Left cardiac atrium (tissue), 4 donors: Measurements from ENCODE around the gene ATAD2B. TPM values are rescaled to one million over a fixed set of nuclear protein-coding genes. Genes with fewer than 3 reads are reported as not detected.

Experiments
- ATAC-seq, 2 donors: fragments of 200-7000 bp; cut with Tn5 transposase; one replicate each; pipeline ENCODE4 v1.9.1; 2020; ENCODE audit warnings: mild to moderate bottlenecking in 2 of 2, moderate library complexity in 2 of 2
- DNase-seq: peaks from one replicate; pipeline ENCODE4 v3.0.0-alpha.2; 2020
- intact Hi-C, 2 donors: fragments of 100-400 bp; cut with DNase I; formaldehyde crosslinking; loops; one replicate each; pipeline versions ENCODE4 v1.14.1 to v1.15.1; 2022 to 2023
- total RNA-seq, 2 donors: library from RNA; stranded (reverse); fragmentation: NEBNext Ultra II Directional; extraction: Animal tissue kit (Norgen Biotek cat#: 25700); gene quantifications; one replicate each; pipeline ENCODE4 v1.2.1, GENCODE V29; 2021
- donor health status: DM: no; HTN: yes; CAD: no.
- donor health status: DM: no; HTN: yes; CAD: no; lungs with severe emphysema.
- donor health status: DM: yes; HTN: yes; CAD: no.
- donor health status: Dilated cardiomyopathy.

Gene ATAD2B
- total RNA-seq, 2 donors from 2014 or later: 6.5 to 12.1 TPM

GRCh38 chr2:23844905-23845304 lies 82.0 kb downstream of the ATAD2B start:
- intact Hi-C loops: no loop called here
- ATAC-seq (no peak), DNase-seq (no peak)

- DNase-seq (no peak), ATAC-seq (no peak)
- intact Hi-C loops: no loop called here
Observed at GRCh38 chr2:23843051-23843976, 83.6 kb downstream of the ATAD2B start.

GRCh38 chr2:23839919-23840578 lies 86.9 kb downstream of the ATAD2B start:
- intact Hi-C loops: no loop called here
- no peak for ATAC-seq
- DNase-seq: no peak

GRCh38 chr2:23838996-23839395 lies 87.9 kb downstream of the ATAD2B start:
- ATAC-seq (no peak), DNase-seq (no peak)
- intact Hi-C loops: no loop called here

- no peak for ATAC-seq
- intact Hi-C loops: no loop called here
- no peak for DNase-seq
Observed at GRCh38 chr2:23838581-23838980, 88.3 kb downstream of the ATAD2B start.

GRCh38 chr2:23837871-23838270 lies 89.1 kb downstream of the ATAD2B start:
- intact Hi-C loops: no loop called here
- DNase-seq (no peak), ATAC-seq (no peak)

GRCh38 chr2:23836971-23837565 lies 89.9 kb downstream of the ATAD2B start:
- ATAC-seq (no peak), DNase-seq (no peak)

GRCh38 chr2:23836505-23836904 lies 90.4 kb downstream of the ATAD2B start:
- intact Hi-C loops: no loop called here
- ATAC-seq (no peak), DNase-seq (no peak)

More at GRCh38 chr2:23836971-23837565, 89.9 kb downstream of the ATAD2B start:
- intact Hi-C loops: no loop called here

- no peak for DNase-seq
- no peak for ATAC-seq
- intact Hi-C loops: no loop called here
Observed at GRCh38 chr2:23835988-23836387, 90.9 kb downstream of the ATAD2B start.

- DNase-seq (no peak), ATAC-seq (no peak)
- intact Hi-C loops: no loop called here
Observed at GRCh38 chr2:23835423-23835822, 91.5 kb downstream of the ATAD2B start.

GRCh38 chr2:23828986-23829385 lies 97.9 kb downstream of the ATAD2B start:
- intact Hi-C loops: loop anchor here in 1 of 2 donors (5.0 kb wide), 1 partner anchor 253 kb away; the partner anchor contains the start of gene TP53I3
- no peak for DNase-seq
- no peak for ATAC-seq

- no peak for DNase-seq
- ATAC-seq: no peak
- intact Hi-C loops: loop anchor here in 1 of 2 donors (5.0 kb wide), 1 partner anchor 254 kb away; the partner anchor contains the start of gene TP53I3
Observed at GRCh38 chr2:23828256-23828980, 98.5 kb downstream of the ATAD2B start.

GRCh38 chr2:23827287-23827686 lies 99.6 kb downstream of the ATAD2B start:
- DNase-seq (no peak), ATAC-seq (no peak)
- intact Hi-C loops: loop anchor here in 1 of 2 donors (5.0 kb wide), 1 partner anchor 255 kb away; the partner anchor contains the start of gene TP53I3

GRCh38 chr2:23826771-23827170 lies 100.2 kb downstream of the ATAD2B start:
- intact Hi-C loops: loop anchor here in 1 of 2 donors (5.0 kb wide), 1 partner anchor 256 kb away; the partner anchor contains the start of gene TP53I3
- DNase-seq: no peak
- ATAC-seq: no peak

- ATAC-seq: no peak
- intact Hi-C loops: loop anchor here in 1 of 2 donors (5.0 kb wide), 1 partner anchor 256 kb away; the partner anchor contains the start of gene TP53I3
- DNase-seq: no peak
Observed at GRCh38 chr2:23826040-23826439, 100.9 kb downstream of the ATAD2B start.

GRCh38 chr2:23824777-23825212 lies 102.1 kb downstream of the ATAD2B start:
- DNase-seq (no peak), ATAC-seq (peak; percentile 31 to 34)
- intact Hi-C loops: loop anchor here in 1 of 2 donors (5.0 kb wide), 1 partner anchor 258 kb away; the partner anchor contains the start of gene TP53I3

GRCh38 chr2:23823863-23824262 lies 103.1 kb downstream of the ATAD2B start:
- no peak for DNase-seq
- ATAC-seq: no peak
- intact Hi-C loops: no loop called here

GRCh38 chr2:23814963-23815362 lies 112.0 kb downstream of the ATAD2B start:
- intact Hi-C loops: no loop called here
- no peak for ATAC-seq
- no peak for DNase-seq

GRCh38 chr2:23813438-23813837 lies 113.5 kb downstream of the ATAD2B start:
- DNase-seq: no peak
- intact Hi-C loops: no loop called here
- ATAC-seq: no peak
